Measurements from ENCODE around the gene TULP4. TPM values are rescaled to one million over a fixed set of nuclear protein-coding genes. Genes with fewer than 3 reads are reported as not detected.
"Not testable (repeated sequence)": the region's sequence is repeated elsewhere in the genome, so short reads cannot be mapped to it uniquely, and the experiment has no call there.

The TULP4 gene
- total RNA-seq, 2 donors from 2014 or later = 16.5 to 30.4 TPM

- ATAC-seq = no peak
- DNase-seq (ENCODE audit: low spot score) = no peak
- no peak overlapping the region for H3K27ac Mint-ChIP-seq
- no peaks in the 10 kb centered on the region for H3K9me3 Mint-ChIP-seq
- no peaks in the 10 kb centered on the region for H3K27me3 Mint-ChIP-seq
- peaks cover 10 to 25% of the 10 kb centered on the region in 2 donors for H3K4me1 Mint-ChIP-seq (ENCODE audit: low read depth in 2 of 2)
- no peak overlapping the region for H3K4me3 Mint-ChIP-seq
- peaks cover 10% of the 10 kb centered on the region for H3K36me3 Mint-ChIP-seq
These were observed 35.1 kb downstream of the TULP4 start for GRCh38 chr6:158347335-158347734.

GRCh38 chr6:158348737-158349504, 36.7 kb downstream of the TULP4 start:
- Mint-ChIP-seq H3K4me1 (ENCODE audit: low read depth in 2 of 2) (peaks cover 2 to 15% of the 10 kb centered on the region in 2 donors), H3K36me3 (peaks cover 10% of the 10 kb centered on the region)

GRCh38 chr6:158349505-158350275, 37.4 kb downstream of the TULP4 start:
- H3K9me3 Mint-ChIP-seq; H3K4me3 Mint-ChIP-seq; ATAC-seq; H3K4me1 Mint-ChIP-seq (ENCODE audit: low read depth in 2 of 2); H3K36me3 Mint-ChIP-seq; H3K27me3 Mint-ChIP-seq; H3K27ac Mint-ChIP-seq; DNase-seq (ENCODE audit: low spot score): not testable (repeated sequence)

More at GRCh38 chr6:158348737-158349504, 36.7 kb downstream of the TULP4 start:
- not testable (repeated sequence) for DNase-seq (ENCODE audit: low spot score); H3K9me3 Mint-ChIP-seq; ATAC-seq; H3K27me3 Mint-ChIP-seq; H3K4me3 Mint-ChIP-seq; H3K27ac Mint-ChIP-seq

GRCh38 chr6:158350731-158351130, 38.5 kb downstream of the TULP4 start:
- H3K27ac Mint-ChIP-seq; H3K36me3 Mint-ChIP-seq; ATAC-seq; H3K27me3 Mint-ChIP-seq; H3K4me1 Mint-ChIP-seq (ENCODE audit: low read depth in 2 of 2); DNase-seq (ENCODE audit: low spot score); H3K4me3 Mint-ChIP-seq; H3K9me3 Mint-ChIP-seq: not testable (repeated sequence)

GRCh38 chr6:158353883-158354877, 41.9 kb downstream of the TULP4 start:
- Mint-ChIP-seq H3K4me1 (ENCODE audit: low read depth in 2 of 2) (peaks cover 28 to 30% of the 10 kb centered on the region in 2 donors), H3K36me3 (no peaks in the 10 kb centered on the region), H3K27ac (no peak overlapping the region), H3K4me3 (no peak overlapping the region), H3K9me3 (no peaks in the 10 kb centered on the region), H3K27me3 (no peaks in the 10 kb centered on the region)
- DNase-seq (ENCODE audit: low spot score) = no peak
- ATAC-seq = no peak

GRCh38 chr6:158356586-158357546, 44.6 kb downstream of the TULP4 start:
- no peaks in the 10 kb centered on the region for H3K36me3 Mint-ChIP-seq
- ATAC-seq (peak in 1 of 2 donors; percentile 29), DNase-seq (ENCODE audit: low spot score) (no peak)
- H3K4me1 Mint-ChIP-seq (ENCODE audit: low read depth in 2 of 2) = peaks cover 31 to 32% of the 10 kb centered on the region in 2 donors
- H3K9me3 Mint-ChIP-seq = no peaks in the 10 kb centered on the region
- no peaks in the 10 kb centered on the region for H3K27me3 Mint-ChIP-seq
- peak overlapping the region; percentile 66 for H3K4me3 Mint-ChIP-seq
- peak overlapping the region in 1 of 2 donors; percentile 10 for H3K27ac Mint-ChIP-seq

- H3K27ac Mint-ChIP-seq = peak overlapping the region in 1 of 2 donors; percentile 8
- no peaks in the 10 kb centered on the region for H3K36me3 Mint-ChIP-seq
- H3K27me3 Mint-ChIP-seq = no peaks in the 10 kb centered on the region
- no peaks in the 10 kb centered on the region for H3K9me3 Mint-ChIP-seq
- peak overlapping the region; percentile 66 for H3K4me3 Mint-ChIP-seq
- H3K4me1 Mint-ChIP-seq (ENCODE audit: low read depth in 2 of 2) = peaks cover 31 to 32% of the 10 kb centered on the region in 2 donors
- DNase-seq (ENCODE audit: low spot score) (no peak), ATAC-seq (peak; percentile 50 to 84)
These were observed 45.4 kb downstream of the TULP4 start for GRCh38 chr6:158357570-158358216.

- DNase-seq (ENCODE audit: low spot score) = no peak
- Mint-ChIP-seq H3K9me3 (no peaks in the 10 kb centered on the region), H3K4me1 (ENCODE audit: low read depth in 2 of 2) (peaks cover 31 to 32% of the 10 kb centered on the region in 2 donors), H3K27ac (no peak overlapping the region), H3K4me3 (no peak overlapping the region), H3K36me3 (no peaks in the 10 kb centered on the region), H3K27me3 (no peaks in the 10 kb centered on the region)
- ATAC-seq = no peak
These were observed 46.3 kb downstream of the TULP4 start for GRCh38 chr6:158358450-158359077.

- DNase-seq (ENCODE audit: low spot score) (no peak), ATAC-seq (no peak)
- H3K4me1 Mint-ChIP-seq (ENCODE audit: low read depth in 2 of 2) = peaks cover 26 to 30% of the 10 kb centered on the region in 2 donors
- H3K4me3 Mint-ChIP-seq = no peak overlapping the region
- H3K27me3 Mint-ChIP-seq = no peaks in the 10 kb centered on the region
- no peaks in the 10 kb centered on the region for H3K36me3 Mint-ChIP-seq
- H3K27ac Mint-ChIP-seq = no peak overlapping the region
- H3K9me3 Mint-ChIP-seq = no peaks in the 10 kb centered on the region
These were observed 48.8 kb downstream of the TULP4 start for GRCh38 chr6:158361068-158361467.

- ATAC-seq = no peak
- Mint-ChIP-seq H3K9me3 (no peaks in the 10 kb centered on the region), H3K4me3 (no peak overlapping the region), H3K36me3 (no peaks in the 10 kb centered on the region), H3K27me3 (no peaks in the 10 kb centered on the region), H3K27ac (no peak overlapping the region), H3K4me1 (ENCODE audit: low read depth in 2 of 2) (peaks cover 24 to 29% of the 10 kb centered on the region in 2 donors)
- DNase-seq (ENCODE audit: low spot score) = no peak
These were observed 49.9 kb downstream of the TULP4 start for GRCh38 chr6:158361961-158362669.

GRCh38 chr6:158366363-158366762, 54.1 kb downstream of the TULP4 start:
- H3K4me1 Mint-ChIP-seq (ENCODE audit: low read depth in 2 of 2) = peaks cover 6 to 8% of the 10 kb centered on the region in 2 donors
- no peak for DNase-seq (ENCODE audit: low spot score)
- no peak overlapping the region for H3K4me3 Mint-ChIP-seq
- peak in 1 of 2 donors; percentile 13 for ATAC-seq
- no peaks in the 10 kb centered on the region for H3K27me3 Mint-ChIP-seq
- no peaks in the 10 kb centered on the region for H3K36me3 Mint-ChIP-seq
- no peaks in the 10 kb centered on the region for H3K9me3 Mint-ChIP-seq
- no peak overlapping the region for H3K27ac Mint-ChIP-seq
